HG02840 (cell line): ENCODE results near the gene CAMTA1.
"Not testable (repeated sequence)": the region's sequence is repeated elsewhere in the genome, so short reads cannot be mapped to it uniquely, and the experiment has no call there.

Experiments
- ATAC-seq: cut with Tn5 transposase; IDR thresholded peaks from one replicate; pipeline ENCODE4 v1.9.1; 2021; ENCODE audit warnings: mild to moderate bottlenecking, moderate library complexity, moderate number of reproducible peaks; ENCODE audit not compliant: unreplicated experiment, low FRiP score

CAMTA1 gene

GRCh38 chr1:6785318-6785727, at the start of gene CAMTA1:
Gene CAMTA1 (plus strand): TSS chr1:6785454. CDS start chr1:6785531, 77 bp downstream.
- no peak for ATAC-seq

- no peak for ATAC-seq
Measured at GRCh38 chr1:6738987-6739676, 46.1 kb upstream of the CAMTA1 start.

GRCh38 chr1:6742676-6743188, 42.5 kb upstream of the CAMTA1 start:
- not testable (repeated sequence) for ATAC-seq

- no peak for ATAC-seq
Measured at GRCh38 chr1:6743189-6744101, 41.8 kb upstream of the CAMTA1 start.

GRCh38 chr1:6745073-6745472, 40.2 kb upstream of the CAMTA1 start:
- ATAC-seq = no peak

GRCh38 chr1:6747674-6748073, 37.6 kb upstream of the CAMTA1 start:
- ATAC-seq = no peak

- no peak for ATAC-seq
Measured at GRCh38 chr1:6750490-6750889, 34.8 kb upstream of the CAMTA1 start.

GRCh38 chr1:6753320-6754140, 31.7 kb upstream of the CAMTA1 start:
- no peak for ATAC-seq

- ATAC-seq = no peak
Measured at GRCh38 chr1:6756457-6756856, 28.8 kb upstream of the CAMTA1 start.

GRCh38 chr1:6757719-6758435, 27.4 kb upstream of the CAMTA1 start:
- ATAC-seq = no peak

GRCh38 chr1:6761196-6761737, 24.0 kb upstream of the CAMTA1 start:
- ATAC-seq = no peak

GRCh38 chr1:6762060-6762459, 23.2 kb upstream of the CAMTA1 start:
- no peak for ATAC-seq

- ATAC-seq = no peak
Measured at GRCh38 chr1:6770751-6771440, 14.4 kb upstream of the CAMTA1 start.

- no peak for ATAC-seq
Measured at GRCh38 chr1:6771441-6771769, 13.8 kb upstream of the CAMTA1 start.

GRCh38 chr1:6774381-6774780, 10.9 kb upstream of the CAMTA1 start:
- ATAC-seq = no peak

- no peak for ATAC-seq
Measured at GRCh38 chr1:6775261-6776043, 9.8 kb upstream of the CAMTA1 start.

- no peak for ATAC-seq
Measured at GRCh38 chr1:6776389-6776788, 8.9 kb upstream of the CAMTA1 start.

GRCh38 chr1:6776895-6777294, 8.4 kb upstream of the CAMTA1 start:
- ATAC-seq = no peak
